Thoracic aorta (tissue), 2 donors: ENCODE data around the gene SUFU. TPM values are rescaled to one million over a fixed set of nuclear protein-coding genes. Genes with fewer than 3 reads are reported as not detected.
A peak's percentile ranks its signal among the peaks of the same experiment; 100 is the strongest.

ENCODE experiments used
- ATAC-seq: fragments of 150-250 bp; one replicate; pipeline ENCODE4 v1.8.0; 2017; ENCODE audit warnings: low read depth; ENCODE audit not compliant: insufficient number of reproducible peaks, low FRiP score
- DNase-seq: peaks from one replicate; pipeline ENCODE4 v3.0.0-alpha.2; 2020; ENCODE audit warnings: low spot score
- H3K27ac ChIP-seq, 2 donors: fragments of 200-600 bp; sonication (generic); 1 replicate in 1 of 2; 2 replicates in 1 of 2; pipeline ENCODE4 v1.5.1; 2016; ENCODE audit warnings: mild to moderate bottlenecking in 2 of 2, moderate library complexity in 2 of 2
- H3K27me3 ChIP-seq: fragments of 200-600 bp; sonication (generic); replicated peaks from 2 replicates; pipeline ENCODE4 v1.6.0; 2016; ENCODE audit warnings: mild to moderate bottlenecking; ENCODE audit not compliant: insufficient read depth
- H3K36me3 ChIP-seq: fragments of 200-600 bp; sonication (generic); one replicate; pipeline ENCODE4 v1.5.1; 2016
- H3K4me1 ChIP-seq, 2 donors: fragments of 200-600 bp; sonication (generic); 1 replicate in 1 of 2; 2 replicates in 1 of 2; pipeline versions ENCODE4 v1.5.1 to v1.6.0; 2016; ENCODE audit warnings: low read depth in 2 of 2, mild to moderate bottlenecking in 1 of 2; ENCODE audit not compliant: control insufficient read depth in 1 of 2
- H3K4me3 ChIP-seq: fragments of 200-600 bp; sonication (generic); 2 replicates; pipeline ENCODE4 v1.5.1; 2016; ENCODE audit warnings: mild to moderate bottlenecking
- H3K9me3 ChIP-seq: fragments of 200-600 bp; sonication (generic); 2 replicates; pipeline ENCODE4 v1.5.1; 2016
- CTCF ChIP-seq: fragments of 200-600 bp; sonication (generic); IDR thresholded peaks from one replicate; pipeline ENCODE4 v1.5.1; 2019; ENCODE audit warnings: antibody characterized with exemption
- total RNA-seq, 2 donors: library from RNA; depleted of rRNA; stranded (reverse); fragments of >200 nt; gene quantifications; one replicate each; pipeline versions ENCODE4 v1.1.0 to v1.2.3, GENCODE V29; 2016

Gene SUFU
- total RNA-seq, 2 donors from 2014 or later, result 4.6 to 7.6 TPM

- Histone ChIP-seq H3K9me3 (no peaks in the 10 kb centered on the region), H3K27me3 (no peaks in the 10 kb centered on the region), H3K27ac (peak overlapping the region; percentile 92 to 98), H3K36me3 (peaks cover 4% of the 10 kb centered on the region), H3K4me3 (peak overlapping the region; percentile 30), H3K4me1 (peaks cover 53 to 87% of the 10 kb centered on the region in 2 donors)
- no peak for DNase-seq
- no peak for ATAC-seq
- TF ChIP-seq CTCF, result no peak
These were observed 123.5 kb downstream of the SUFU start for GRCh38 chr10:102627291-102627735.

- DNase-seq (no peak), ATAC-seq (peak; percentile 58)
- peaks cover 58 to 87% of the 10 kb centered on the region in 2 donors for H3K4me1 ChIP-seq
- TF ChIP-seq CTCF, result no peak
- H3K27ac ChIP-seq, result peak overlapping the region; percentile 92 to 98
- no peaks in the 10 kb centered on the region for H3K27me3 ChIP-seq
- no peaks in the 10 kb centered on the region for H3K9me3 ChIP-seq
- H3K36me3 ChIP-seq, result peaks cover 4% of the 10 kb centered on the region
- H3K4me3 ChIP-seq, result peak overlapping the region; percentile 30
These were observed 124.0 kb downstream of the SUFU start for GRCh38 chr10:102627736-102628293.

GRCh38 chr10:102628451-102628911 is 124.7 kb downstream of the SUFU start:
- Histone ChIP-seq H3K4me1 (peaks cover 65 to 87% of the 10 kb centered on the region in 2 donors), H3K4me3 (no peak overlapping the region), H3K9me3 (no peaks in the 10 kb centered on the region), H3K27ac (peak overlapping the region; percentile 92 to 98), H3K36me3 (peaks cover 4% of the 10 kb centered on the region), H3K27me3 (no peaks in the 10 kb centered on the region)
- no peak for ATAC-seq
- TF ChIP-seq CTCF, result peak; percentile 10
- no peak for DNase-seq

- Histone ChIP-seq H3K27ac (peak overlapping the region; percentile 92 to 98), H3K9me3 (no peaks in the 10 kb centered on the region), H3K4me3 (no peak overlapping the region), H3K27me3 (no peaks in the 10 kb centered on the region), H3K4me1 (peaks cover 66 to 87% of the 10 kb centered on the region in 2 donors), H3K36me3 (peaks cover 4% of the 10 kb centered on the region)
- no peak for TF ChIP-seq CTCF
- no peak for ATAC-seq
- no peak for DNase-seq
These were observed 126.2 kb downstream of the SUFU start for GRCh38 chr10:102629661-102630614.

- Histone ChIP-seq H3K36me3 (peaks cover 4% of the 10 kb centered on the region), H3K9me3 (no peaks in the 10 kb centered on the region), H3K4me1 (peaks cover 59 to 87% of the 10 kb centered on the region in 2 donors), H3K4me3 (no peak overlapping the region), H3K27ac (peak overlapping the region in 1 of 2 donors; percentile 86), H3K27me3 (no peaks in the 10 kb centered on the region)
- ATAC-seq (no peak), DNase-seq (no peak)
- TF ChIP-seq CTCF, result no peak
These were observed 126.9 kb downstream of the SUFU start for GRCh38 chr10:102630663-102631062.
